Neural progenitor cell (in vitro differentiated cells): ENCODE measurements around the gene TNFSF8.

Source experiments
- CTCF ChIP-seq: fragments of 200-600 bp; sonication (generic); IDR thresholded peaks from 2 replicates; pipeline ENCODE4 v1.5.1; 2017; ENCODE audit warnings: antibody characterized with exemption, mild to moderate bottlenecking
- EZH2 ChIP-seq: fragments of 200-600 bp; sonication (generic); IDR thresholded peaks from 2 replicates; pipeline ENCODE4 v1.6.1; 2017; ENCODE audit warnings: antibody characterized with exemption, mild to moderate bottlenecking, moderate library complexity
- EZH2phosphoT487 ChIP-seq: fragments of 200-600 bp; sonication (generic); IDR thresholded peaks from 2 replicates; pipeline ENCODE4 v1.6.1; 2017; ENCODE audit warnings: antibody characterized with exemption

GRCh38 chr9:114852050-114852594 lies 78.3 kb downstream of the TNFSF8 start:
- TF ChIP-seq CTCF = no peak
- TF ChIP-seq EZH2phosphoT487 = no peak
- no peak for TF ChIP-seq EZH2
